ENCODE results near the gene LRRC73.

DNA sequence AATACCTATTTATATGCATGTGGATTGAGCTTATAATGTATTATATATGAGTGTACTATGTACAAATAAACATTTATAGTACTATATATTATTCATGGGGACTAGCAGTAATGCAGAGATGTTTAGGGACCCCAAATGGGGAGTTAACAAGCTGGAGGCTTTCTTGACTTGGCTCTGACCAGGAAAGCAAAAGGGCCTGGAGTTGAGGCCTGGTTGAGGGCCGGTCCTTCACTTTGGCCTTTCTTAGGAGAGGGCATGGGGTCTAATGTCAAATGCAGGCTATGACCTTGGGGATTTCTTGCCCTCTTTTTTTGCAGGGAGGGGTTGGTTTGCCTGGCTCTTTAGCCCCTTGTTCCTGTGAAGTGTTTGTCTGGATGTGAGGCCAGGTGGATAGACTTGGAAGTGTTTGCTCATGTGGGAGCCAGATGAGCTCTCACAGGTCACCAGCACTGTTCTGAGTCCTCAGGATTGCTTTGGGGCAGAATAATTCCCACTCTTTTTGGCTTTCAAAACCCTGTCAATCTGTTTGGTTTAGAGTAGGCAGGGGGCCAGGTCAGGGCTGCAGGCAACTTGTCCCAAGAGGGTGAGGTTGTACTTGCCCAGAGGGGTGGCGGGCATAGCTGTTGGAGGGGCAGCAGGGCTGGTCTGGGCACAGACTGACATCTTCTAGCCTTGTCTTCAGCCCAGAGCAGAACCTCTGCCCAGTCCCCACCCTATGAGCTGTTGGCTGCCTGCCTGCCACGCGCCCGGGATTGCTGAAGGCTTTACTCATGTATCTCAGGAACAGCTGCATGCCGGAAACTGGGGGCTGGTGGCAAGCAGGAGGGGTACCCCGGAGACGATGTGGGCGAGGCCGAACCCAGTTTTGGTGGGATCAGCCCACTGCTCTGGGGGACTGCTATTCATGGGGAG, 18.1 kb downstream of the LRRC73 start:
- TF ChIP-seq, protein P1, sequence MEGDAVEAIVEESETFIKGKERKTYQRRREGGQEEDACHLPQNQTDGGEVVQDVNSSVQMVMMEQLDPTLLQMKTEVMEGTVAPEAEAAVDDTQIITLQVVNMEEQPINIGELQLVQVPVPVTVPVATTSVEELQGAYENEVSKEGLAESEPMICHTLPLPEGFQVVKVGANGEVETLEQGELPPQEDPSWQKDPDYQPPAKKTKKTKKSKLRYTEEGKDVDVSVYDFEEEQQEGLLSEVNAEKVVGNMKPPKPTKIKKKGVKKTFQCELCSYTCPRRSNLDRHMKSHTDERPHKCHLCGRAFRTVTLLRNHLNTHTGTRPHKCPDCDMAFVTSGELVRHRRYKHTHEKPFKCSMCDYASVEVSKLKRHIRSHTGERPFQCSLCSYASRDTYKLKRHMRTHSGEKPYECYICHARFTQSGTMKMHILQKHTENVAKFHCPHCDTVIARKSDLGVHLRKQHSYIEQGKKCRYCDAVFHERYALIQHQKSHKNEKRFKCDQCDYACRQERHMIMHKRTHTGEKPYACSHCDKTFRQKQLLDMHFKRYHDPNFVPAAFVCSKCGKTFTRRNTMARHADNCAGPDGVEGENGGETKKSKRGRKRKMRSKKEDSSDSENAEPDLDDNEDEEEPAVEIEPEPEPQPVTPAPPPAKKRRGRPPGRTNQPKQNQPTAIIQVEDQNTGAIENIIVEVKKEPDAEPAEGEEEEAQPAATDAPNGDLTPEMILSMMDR (IDR thresholded peaks at IDR 0.05): no peak
- no peak for TF ChIP-seq POLR2A (IDR thresholded peaks at IDR 0.05)
